Measurements from ENCODE around the gene DUSP11.
A peak's percentile ranks its signal among the peaks of the same experiment; 100 is the strongest.
"Not testable (repeated sequence)": the region's sequence is repeated elsewhere in the genome, so short reads cannot be mapped to it uniquely, and the experiment has no call there.

Gene DUSP11

GRCh38 chr2:73772819-73773218 is 7.1 kb downstream of the DUSP11 start:
- DNase-seq (ENCODE audit: low read depth): no peak

GRCh38 chr2:73770725-73771124 is 9.2 kb downstream of the DUSP11 start:
- no peak for DNase-seq (ENCODE audit: low read depth)

- DNase-seq (ENCODE audit: low read depth): no peak
Measured at GRCh38 chr2:73766994-73767393, 12.9 kb downstream of the DUSP11 start.

GRCh38 chr2:73766349-73766748 is 13.6 kb downstream of the DUSP11 start:
- DNase-seq (ENCODE audit: low read depth): no peak

GRCh38 chr2:73764945-73765344 is 15.0 kb downstream of the DUSP11 start:
- DNase-seq (ENCODE audit: low read depth): no peak

- DNase-seq (ENCODE audit: low read depth): no peak
Measured at GRCh38 chr2:73762571-73762970, 17.3 kb downstream of the DUSP11 start.

- no peak for DNase-seq (ENCODE audit: low read depth)
Measured at GRCh38 chr2:73759904-73760303, 20.0 kb downstream of the DUSP11 start.

GRCh38 chr2:73759285-73759764 is 20.6 kb downstream of the DUSP11 start:
- no peak for DNase-seq (ENCODE audit: low read depth)

- not testable (repeated sequence) for DNase-seq (ENCODE audit: low read depth)
Measured at GRCh38 chr2:73754332-73754731, 25.6 kb downstream of the DUSP11 start.

- no peak for DNase-seq (ENCODE audit: low read depth)
Measured at GRCh38 chr2:73749314-73749713, 30.6 kb downstream of the DUSP11 start.

- no peak for DNase-seq (ENCODE audit: low read depth)
Measured at GRCh38 chr2:73746877-73747208, 33.1 kb downstream of the DUSP11 start.

- DNase-seq (ENCODE audit: low read depth): no peak
Measured at GRCh38 chr2:73746015-73746876, 33.7 kb downstream of the DUSP11 start.

- DNase-seq (ENCODE audit: low read depth): no peak
Measured at GRCh38 chr2:73740767-73741166, 39.1 kb downstream of the DUSP11 start.

GRCh38 chr2:73739101-73739500 is 40.8 kb downstream of the DUSP11 start:
- DNase-seq (ENCODE audit: low read depth): no peak

- peak; percentile 92 for DNase-seq (ENCODE audit: low read depth)
Measured at GRCh38 chr2:73736855-73737779, 42.8 kb downstream of the DUSP11 start, which contains the start of gene TPRKB. Gene TPRKB (minus strand): TSS chr2:73737345. CDS start chr2:73734569, 2,776 bp downstream.

GRCh38 chr2:73736378-73736777 is 43.5 kb downstream of the DUSP11 start:
- no peak for DNase-seq (ENCODE audit: low read depth)

GRCh38 chr2:73730810-73731209 is 49.1 kb downstream of the DUSP11 start:
- DNase-seq (ENCODE audit: low read depth): no peak

- no peak for DNase-seq (ENCODE audit: low read depth)
Measured at GRCh38 chr2:73728711-73729110, 51.2 kb downstream of the DUSP11 start.

GRCh38 chr2:73728043-73728442 is 51.9 kb downstream of the DUSP11 start:
- DNase-seq (ENCODE audit: low read depth): no peak

GRCh38 chr2:73726657-73727056 is 53.2 kb downstream of the DUSP11 start:
- not testable (repeated sequence) for DNase-seq (ENCODE audit: low read depth)

- DNase-seq (ENCODE audit: low read depth): no peak
Measured at GRCh38 chr2:73718851-73719621, 60.9 kb downstream of the DUSP11 start.

- DNase-seq (ENCODE audit: low read depth): no peak
Measured at GRCh38 chr2:73718421-73718820, 61.5 kb downstream of the DUSP11 start.

Measured in stimulated activated CD4-positive, alpha-beta T cell treated with anti-CD3 and anti-CD28 coated beads, Interleukin-2, amount 100 ng/mL, for 4 hours (primary cell).